Upper lobe of left lung (tissue), 4 donors: ENCODE results near the gene PHF21A.

Source experiments
- CTCF ChIP-seq, 6 experiments: fragments of 450-650 bp in 4 of 6; fragments of 200-600 bp in 2 of 6; sonication (generic) in 2 of 6; IDR thresholded peaks; one replicate each; pipeline ENCODE4 v1.5.1; 2016 to 2019; ENCODE audit warnings: antibody characterized with exemption in 6 of 6
- POLR2A ChIP-seq, 4 donors: fragments of 450-650 bp; IDR thresholded peaks; one replicate each; pipeline ENCODE4 v1.5.1; 2016 to 2017; ENCODE audit warnings: antibody characterized with exemption in 4 of 4, mild to moderate bottlenecking in 2 of 4

- TF ChIP-seq POLR2A (IDR thresholded peaks at IDR 0.05) (no peak), CTCF (IDR thresholded peaks at IDR 0.05) (no peak)
Observed at GRCh38 chr11:46071091-46071490, 50.2 kb downstream of the PHF21A start.
